Stimulated activated CD8-positive, alpha-beta memory T cell treated with anti-CD3 and anti-CD28 coated beads, Interleukin-4, amount 100 ng/mL, for 4 hours (primary cell): Measurements from ENCODE around the gene SHISA4.
"Not testable (repeated sequence)": the region's sequence is repeated elsewhere in the genome, so short reads cannot be mapped to it uniquely, and the experiment has no call there.

ENCODE experiments used
- DNase-seq, 2 donors: peaks; one replicate each; pipeline ENCODE4 v3.0.0-alpha.2; 2020; ENCODE audit warnings: low read depth in 2 of 2, low spot score in 1 of 2

SHISA4 gene

DNA sequence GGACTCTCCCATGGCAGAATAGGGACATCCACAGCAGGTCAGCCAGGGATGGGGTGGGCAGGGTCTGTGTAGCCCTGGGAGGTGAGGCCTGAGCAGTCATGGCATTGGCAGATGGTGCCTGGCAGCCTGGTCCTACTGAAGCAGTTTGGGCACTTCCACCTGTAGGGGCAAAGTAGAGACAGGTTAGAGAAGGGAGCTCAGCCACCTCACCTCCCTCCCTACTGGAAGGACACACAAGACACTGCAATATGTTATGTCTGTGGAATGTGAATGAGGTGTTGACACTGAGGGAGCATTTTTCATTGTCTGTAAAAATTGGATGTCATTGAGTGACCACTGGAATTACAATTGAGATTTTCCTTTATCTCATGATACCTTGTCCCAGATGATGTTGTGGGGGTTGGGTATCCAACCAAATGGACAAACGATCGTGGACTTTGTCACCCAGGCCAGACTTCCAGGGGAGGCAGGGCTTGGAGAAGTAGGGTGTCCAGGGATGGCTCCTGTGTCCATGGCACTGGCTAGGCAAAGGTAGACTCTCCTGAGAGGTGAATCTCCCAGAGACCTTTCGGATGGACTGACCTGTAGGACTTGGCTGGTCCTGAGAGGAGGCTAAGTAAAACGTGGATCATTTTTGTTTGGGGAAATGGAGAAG lies 9.7 kb downstream of the SHISA4 start:
- no peak for DNase-seq

DNA sequence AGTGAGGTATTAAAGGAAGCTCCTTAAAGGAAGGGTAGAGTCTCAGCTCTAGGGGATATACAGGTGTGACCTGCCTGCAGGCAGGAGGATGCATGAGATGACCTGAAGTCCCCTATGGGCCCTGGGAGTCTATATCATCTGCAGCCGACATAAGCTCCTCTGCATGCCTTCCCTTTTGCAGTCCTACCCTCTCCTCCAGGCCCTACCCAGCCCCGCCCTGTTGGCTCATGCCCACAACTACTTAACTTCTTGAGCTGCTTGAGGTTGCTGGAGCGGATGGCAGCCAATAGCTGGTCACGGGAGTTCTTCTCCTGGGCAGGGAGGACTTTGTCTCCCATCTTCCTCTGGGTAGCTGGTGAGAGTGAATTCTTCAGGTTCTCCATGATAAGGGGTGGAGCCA lies 10.3 kb downstream of the SHISA4 start:
- no peak for DNase-seq

DNA sequence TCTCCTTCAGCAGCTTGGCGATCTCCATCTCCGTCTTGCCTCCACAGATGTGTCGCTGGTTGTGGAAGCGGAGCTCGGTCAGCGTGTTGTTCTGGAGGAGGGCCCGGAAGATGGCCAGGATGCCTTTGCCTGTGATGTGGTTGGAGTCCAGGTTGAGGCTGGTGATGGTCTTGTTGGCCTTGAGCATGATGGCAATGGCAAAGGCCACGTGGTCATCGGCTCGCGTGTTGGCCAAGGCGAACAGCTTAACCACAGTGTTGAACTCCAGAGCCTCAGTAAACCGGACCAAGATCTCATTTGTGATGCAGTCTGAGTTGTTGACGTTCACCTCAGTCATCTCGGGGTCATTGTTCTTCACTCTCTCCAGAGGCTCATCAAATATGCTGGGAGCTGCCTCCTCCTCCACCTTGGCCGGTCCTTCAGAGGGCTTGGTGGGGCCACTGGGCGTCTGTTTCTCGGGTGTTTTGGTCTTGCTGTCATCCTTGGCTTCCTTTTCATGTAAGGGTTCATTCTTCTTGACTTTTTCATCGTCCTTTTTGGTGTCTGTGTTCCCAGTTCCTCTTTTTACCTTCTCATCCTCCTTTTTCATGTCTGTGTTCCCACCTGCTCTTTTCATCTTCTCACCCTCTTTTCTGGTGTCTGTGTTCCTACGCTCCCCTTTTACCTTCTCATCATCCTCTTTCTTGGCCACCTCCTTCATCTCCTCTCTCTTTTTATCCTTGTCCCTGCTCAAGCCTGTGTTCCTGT lies 11.2 kb downstream of the SHISA4 start:
- DNase-seq, result no peak

DNA sequence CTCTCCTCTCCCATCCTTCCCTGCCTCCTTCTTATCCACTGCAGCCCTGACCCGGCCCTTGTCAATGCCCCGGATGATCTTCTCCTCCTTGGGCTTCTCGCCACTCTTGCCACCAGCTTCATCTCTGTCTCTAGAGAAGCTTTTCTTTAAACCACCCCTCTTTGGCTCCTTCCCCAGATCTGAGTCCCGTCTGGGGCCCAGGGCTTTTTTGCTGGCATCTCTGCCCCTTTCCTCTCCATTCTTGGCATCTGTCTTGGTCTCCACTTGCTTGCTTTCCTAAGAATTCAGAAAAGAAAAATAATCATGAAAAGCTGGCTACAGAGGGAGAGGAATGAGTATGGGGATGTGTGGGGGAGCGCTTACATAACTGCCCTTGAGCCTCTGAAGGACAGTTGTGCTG lies 11.8 kb downstream of the SHISA4 start:
- DNase-seq, result no peak

DNA sequence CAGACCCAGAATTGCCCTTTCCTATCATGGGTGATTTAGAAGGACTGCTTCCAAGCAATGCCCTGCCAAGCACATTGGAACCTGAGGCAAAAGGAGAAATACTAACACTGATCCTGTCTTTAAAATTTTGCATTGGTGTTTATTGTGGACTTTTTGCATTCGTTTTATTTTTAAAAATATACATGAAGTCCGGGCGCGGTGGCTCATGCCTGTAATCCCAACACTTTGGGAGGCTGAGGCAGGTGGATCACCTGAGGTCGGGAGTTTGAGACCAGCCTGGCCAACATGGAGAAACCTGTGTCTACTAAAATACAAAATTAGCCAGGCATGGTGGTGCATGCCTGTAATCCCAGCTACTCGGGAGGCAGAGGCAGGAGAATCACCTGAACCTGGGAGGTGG lies 12.3 kb downstream of the SHISA4 start:
- not testable (repeated sequence) for DNase-seq

DNA sequence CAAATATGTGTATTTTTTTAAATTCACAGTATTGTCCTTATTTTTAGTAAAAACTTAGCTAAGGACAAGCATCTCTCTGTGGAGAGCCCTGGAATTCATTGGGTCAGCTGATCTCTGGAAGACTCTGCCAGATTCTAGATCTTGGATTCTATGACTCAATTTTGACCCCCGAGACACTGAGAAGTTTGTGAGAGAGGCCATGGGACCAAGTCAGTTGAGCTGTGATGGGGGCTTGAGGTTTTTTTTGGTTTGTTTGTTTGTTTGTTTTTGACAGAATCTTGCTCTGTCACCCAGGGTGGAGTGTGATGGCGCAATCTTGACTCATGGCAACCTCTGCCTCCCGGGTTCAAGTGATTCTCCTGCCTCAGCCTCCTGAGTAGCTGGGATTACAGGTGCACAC lies 13.5 kb downstream of the SHISA4 start:
- no peak for DNase-seq

DNA sequence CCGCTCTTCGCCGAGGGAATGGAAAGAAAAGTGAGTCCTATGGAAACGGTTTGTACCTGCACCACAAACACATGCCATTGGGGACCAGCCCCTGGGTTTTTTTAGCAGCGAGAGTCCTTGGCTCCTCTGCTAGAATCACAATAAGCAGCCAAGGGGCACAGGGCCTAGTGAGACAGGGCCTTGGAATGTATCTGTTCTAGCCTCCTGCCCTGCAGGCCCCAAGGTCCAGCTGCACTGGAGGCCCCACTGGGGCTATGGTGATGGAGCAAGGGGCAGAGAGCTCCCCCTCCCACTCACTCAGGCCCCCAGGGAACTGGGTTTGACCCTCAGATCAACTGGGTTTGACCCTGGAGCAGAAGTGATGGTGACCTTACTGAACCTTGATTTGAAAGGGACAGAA lies 14.4 kb downstream of the SHISA4 start:
- no peak for DNase-seq

DNA sequence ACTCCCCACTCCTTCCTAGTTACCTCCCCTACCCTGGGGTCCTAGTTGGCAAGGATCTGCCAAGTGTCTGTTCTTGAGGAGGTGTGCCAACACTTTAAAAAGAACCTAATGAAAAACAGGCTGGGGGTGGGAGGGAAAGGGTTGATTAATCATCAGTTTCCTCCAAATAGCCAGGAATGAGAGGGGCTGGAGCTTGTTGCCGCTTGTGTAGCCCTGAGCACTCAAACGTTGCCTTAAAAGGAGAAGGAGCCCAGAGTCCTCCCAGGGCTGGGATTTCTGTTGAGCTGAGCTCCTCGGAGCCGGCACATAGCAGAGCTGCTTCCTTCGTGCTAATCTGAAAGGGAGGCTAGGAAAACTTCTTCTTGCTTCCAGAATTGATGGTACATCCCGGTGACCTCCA lies 15.9 kb downstream of the SHISA4 start:
- no peak for DNase-seq

DNA sequence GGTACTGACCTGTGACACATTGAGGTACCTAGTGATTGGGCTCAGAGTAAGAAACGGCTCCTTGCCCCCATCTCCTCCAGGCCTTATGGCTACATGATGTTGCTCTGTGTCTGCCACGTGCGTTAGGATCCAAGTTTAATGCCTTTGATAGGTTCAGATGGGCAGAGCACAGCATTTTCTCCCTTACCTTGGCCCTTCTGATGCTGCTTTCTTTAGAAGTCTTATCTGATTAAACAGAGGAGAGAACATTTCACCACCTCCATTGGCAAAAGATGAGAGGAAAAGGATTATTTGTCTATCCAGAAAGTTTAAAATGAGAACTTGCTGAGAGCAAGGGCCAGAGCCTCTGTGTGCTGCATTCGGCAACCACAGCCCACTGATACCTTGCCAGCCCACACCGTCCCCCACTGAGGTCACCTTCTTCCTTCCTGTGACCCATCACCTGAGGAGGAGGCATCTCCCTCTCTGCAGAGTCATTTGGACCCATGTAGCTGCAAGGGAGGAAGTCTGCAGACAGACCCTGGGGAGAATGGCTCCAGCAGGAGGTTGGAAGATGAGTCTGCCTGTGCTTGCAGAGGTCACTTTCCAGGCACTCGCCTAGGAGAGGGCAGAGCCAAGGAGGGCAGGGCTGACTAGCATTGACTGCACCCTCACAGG lies 16.7 kb downstream of the SHISA4 start:
- DNase-seq, result no peak

DNA sequence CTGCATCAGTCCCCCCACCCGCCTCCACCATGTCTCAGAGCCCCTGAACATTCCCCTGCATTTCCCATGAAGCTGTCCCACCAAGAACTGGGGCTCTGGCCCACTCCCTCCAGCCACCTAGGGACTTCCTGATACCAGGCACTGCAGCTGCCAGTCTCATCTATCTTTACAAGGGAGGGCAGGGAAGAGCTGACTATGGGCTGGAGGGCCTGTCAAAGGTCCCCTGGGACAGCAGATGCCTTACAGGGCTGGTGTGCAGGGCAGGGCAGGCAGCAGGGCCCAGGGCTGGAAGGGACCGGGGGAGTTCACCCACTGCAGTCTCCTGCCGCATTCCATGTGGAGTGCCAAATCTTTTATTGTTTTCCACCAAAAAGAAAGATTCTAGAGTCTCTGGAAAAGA lies 17.6 kb downstream of the SHISA4 start:
- no peak for DNase-seq

DNA sequence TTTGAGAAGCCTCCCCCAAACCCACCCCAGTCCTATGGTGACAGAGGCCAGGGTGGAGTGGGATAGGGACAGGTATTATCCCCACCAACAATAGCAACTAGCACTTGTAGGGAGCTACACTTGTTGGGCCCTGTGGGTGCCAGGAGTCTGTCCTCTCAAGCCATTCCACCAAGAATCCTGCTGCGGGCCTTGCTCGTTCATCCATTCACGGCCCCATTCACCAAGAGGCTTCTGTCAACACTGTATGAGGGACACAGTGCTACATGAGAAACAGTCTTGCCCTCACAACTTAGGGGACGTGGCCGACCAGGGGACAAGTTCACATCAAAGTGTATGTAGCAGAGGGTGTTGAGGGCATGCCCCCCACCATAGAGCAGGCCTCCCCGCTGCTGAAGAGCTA lies 18.9 kb downstream of the SHISA4 start:
- DNase-seq, result no peak

DNA sequence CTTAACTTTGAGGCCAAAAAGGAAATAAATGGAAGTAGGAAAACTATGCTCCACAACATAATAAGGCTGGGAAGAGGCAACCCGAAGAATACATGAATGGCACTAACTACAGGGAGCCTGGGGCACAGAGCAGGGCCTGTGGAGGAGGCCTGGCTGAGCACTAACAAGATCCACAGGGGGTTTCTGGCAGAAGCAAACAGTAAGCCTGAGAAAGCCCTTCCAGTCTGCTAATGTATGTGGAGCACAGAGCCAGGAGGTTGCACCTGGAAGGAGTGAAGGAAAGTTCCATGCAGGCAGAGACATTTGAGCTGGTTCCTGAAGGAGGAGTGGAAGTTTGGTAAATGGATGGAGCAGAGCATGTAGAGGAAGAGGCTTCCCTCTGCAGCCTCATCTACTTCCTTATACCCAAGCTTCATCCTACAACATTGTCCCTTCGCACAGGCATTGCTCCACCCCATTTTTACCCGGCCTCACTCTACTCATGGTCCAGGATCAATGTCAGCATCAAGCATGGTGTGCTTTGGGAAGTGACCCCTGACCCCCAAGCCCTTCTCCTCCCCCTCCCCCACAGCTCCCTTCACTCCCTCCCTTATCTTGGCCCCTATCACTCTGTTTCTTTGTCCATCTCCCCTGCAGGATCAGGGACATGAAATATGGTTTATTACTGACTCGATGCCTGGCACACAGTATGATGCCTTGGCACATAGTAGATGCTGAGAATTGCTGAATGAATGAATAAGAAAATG lies 23.3 kb downstream of the SHISA4 start:
- no peak for DNase-seq

DNA sequence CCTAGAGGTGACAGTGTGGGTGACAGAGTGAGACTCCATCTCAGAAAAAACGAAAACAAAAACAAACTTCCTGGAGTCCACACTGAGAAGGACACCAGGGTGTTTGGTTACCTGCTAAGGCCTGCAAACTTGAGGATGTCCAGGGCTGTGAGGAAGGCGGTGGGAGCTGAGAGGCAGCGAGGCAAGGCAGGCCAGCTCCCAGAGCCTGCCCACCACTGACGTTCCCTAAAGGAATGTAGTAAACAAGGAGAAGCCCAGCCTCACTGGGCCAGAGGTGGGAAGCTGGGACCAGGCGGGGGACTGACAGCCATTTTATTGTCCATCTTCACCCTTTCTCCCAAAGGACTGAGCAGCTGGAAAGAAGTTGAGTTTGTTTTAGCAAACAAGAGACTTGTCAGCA lies 24.1 kb downstream of the SHISA4 start:
- no peak for DNase-seq

DNA sequence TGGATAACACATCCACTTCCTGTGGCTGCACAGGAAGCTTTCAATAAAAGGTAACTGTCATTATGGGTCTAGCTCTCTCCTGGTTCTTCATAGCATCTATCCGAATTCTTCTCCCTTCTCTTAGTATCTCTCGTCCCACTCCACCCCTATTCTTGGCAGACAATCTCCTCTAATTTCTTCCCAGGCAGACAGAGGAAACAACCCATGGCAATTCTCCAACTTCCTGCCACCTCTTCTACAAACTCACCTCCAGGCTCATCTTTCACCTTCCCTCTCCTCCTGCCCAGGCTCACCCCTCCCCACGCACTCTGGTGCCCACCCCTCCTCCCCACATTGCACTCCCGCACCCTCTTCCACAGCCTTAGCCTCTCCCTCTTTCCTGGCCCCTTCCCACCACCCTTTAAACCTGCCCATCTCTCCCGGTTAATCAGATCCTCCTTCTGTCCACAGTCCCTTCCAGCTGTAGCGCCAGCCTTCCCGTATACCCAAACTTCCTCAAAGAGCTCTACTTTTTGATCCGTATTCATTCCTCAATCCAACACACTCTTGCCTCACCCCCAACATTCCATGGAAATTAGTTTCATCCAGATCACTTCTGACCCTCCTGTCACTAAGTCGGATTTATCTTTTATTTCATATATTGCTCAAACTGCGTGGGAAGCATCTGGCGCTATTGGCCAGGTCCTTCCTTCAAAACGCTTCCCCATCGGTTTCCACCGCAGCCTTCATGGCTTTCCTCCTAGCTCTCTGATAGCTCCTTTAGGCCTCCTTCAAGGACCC lies 25.9 kb downstream of the SHISA4 start:
- no peak for DNase-seq

DNA sequence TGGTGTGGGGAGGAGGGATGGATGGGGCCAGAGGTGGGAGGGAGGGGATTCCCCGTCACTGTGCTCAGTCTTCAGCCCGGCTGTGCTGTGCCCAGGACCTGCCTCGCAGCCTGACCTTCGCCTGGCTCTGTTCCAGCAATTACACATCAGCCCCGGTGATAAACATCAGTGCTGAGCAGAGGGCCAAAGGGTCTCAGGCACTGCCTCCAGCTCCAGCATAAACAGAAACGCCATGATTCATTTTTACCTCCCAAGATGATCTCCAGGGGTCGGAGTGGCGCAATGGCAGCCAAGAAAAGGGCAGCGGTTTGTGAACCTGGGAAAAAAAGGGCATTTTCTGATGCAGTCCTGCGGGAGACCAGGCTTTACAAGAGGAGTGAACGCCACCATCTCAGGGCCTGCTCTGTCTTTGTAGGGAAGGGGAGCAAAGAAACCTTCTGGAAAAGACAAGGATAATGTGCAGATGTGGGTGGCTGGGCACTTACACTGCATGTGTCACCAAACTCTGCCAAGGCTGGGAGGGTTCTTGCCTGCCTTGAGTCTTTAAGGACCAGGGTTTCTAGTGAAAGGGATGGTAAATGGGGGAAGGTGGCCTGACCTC lies 28.1 kb downstream of the SHISA4 start:
- no peak for DNase-seq

DNA sequence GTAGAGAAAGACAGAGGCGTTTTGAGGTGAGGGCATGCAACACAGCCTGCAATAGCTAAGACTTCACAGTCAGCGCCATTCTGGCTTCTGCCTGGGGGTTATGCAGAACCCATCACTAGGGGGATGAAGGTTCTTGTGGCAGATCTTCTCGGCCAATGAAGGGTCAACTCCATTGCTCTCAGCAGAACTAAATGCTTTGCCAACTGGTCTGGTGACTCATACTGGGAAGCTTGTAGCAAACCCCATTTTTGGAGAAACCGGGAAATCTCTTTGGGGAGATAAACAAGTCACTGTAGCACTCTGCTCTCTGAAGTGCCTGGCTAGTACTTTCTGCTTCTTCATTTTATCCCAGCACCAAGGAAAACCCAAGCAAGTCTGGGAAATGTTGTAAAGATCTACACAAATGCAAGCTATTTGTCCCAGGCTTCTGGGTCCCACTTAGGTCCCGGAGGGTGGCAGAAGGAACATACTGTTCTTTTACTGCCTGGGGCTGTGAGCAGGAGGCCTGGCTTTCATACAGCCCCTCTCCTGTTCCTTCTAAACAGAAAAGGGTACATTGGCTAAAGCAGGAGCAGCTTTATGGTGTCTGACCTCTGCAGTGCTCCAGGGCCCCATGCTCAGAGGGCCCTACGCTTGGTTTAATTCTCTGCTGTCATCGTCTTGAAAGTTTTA lies 28.8 kb downstream of the SHISA4 start:
- DNase-seq, result no peak

DNA sequence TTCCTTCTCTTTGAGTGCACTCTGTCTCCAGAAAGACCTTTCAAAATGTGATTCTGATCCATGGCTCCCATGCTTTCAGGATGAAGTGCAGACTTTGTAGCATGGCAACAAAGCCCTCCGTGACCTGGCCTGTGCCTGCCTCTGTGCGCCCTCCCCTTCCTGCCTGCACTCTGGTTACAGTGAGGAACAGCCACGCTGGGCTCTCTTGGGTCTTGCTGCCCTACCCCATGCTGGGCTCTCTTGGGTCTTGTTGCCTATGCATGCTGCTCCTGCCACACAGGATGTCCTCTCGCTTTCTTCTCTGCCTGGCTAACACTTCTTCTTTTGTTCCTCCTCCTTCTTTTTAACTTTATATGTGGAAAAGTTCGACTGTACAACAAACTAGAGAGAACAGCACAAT lies 29.6 kb downstream of the SHISA4 start:
- no peak for DNase-seq

DNA sequence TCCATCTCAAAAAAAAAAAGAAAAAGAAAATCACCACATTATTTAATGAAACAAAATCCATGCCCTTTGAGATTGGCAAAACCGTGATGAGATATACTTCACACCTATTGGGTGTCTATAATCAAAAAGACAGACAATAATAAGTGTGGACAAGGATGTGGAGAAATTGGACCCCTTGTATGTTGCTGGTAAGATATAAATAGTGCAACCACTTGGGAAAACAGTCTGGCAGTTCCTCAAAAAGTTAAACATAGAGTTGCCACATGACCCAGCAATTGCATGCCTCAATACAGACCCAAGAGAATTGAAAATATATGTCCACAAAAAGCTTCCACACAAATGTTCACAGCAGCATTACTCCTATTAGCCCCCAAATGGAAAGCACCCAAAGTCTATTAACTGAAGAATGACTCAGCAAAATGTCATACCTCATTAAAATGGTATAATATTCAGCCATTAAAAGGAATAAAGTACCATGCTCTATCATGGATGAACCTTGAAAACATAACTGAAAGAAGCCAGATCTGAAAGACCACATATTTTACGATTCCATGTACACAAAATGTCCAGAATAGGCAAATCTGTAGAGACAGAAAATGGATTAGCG lies 33.4 kb downstream of the SHISA4 start:
- no peak for DNase-seq

DNA sequence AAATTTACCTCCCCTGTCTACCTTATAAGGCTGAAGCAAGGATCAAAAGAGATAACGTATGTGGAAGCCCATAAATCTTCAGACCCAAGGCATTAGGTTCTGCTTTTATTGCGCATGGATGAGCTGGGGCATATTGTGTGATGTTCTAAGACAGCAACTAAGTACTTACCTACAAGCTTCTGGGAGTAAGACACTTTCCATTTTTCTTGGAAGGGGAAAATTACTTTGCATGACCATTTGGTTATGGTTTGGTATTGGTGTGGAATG lies 36.5 kb downstream of the SHISA4 start:
- DNase-seq, result no peak
